Fibroblast of mammary gland (primary cell): ENCODE data around the gene SATB1.

Source experiments
- DNase-seq: peaks from one replicate; pipeline ENCODE4 v3.0.0-alpha.2; 2010; ENCODE audit warnings: low read depth
- H3K4me3 ChIP-seq: 2 replicates; pipeline ENCODE4 v1.5.1; 2011; ENCODE audit warnings: low read depth, mild to moderate bottlenecking, low read length, moderate library complexity; ENCODE audit not compliant: control insufficient read depth
- TF ChIP-seq, protein P1 (sequence below): conservative IDR thresholded peaks from 2 replicates; pipeline ENCODE4 v1.5.1; 2011; ENCODE audit warnings: low read depth, low read length, inconsistent platforms; ENCODE audit not compliant: control insufficient read depth, insufficient read depth

The SATB1 gene

GRCh38 chr3:18423401-18424212 lies 1.5 kb downstream of the SATB1 start:
- peak; percentile 59 for DNase-seq
- TF ChIP-seq, protein P1, sequence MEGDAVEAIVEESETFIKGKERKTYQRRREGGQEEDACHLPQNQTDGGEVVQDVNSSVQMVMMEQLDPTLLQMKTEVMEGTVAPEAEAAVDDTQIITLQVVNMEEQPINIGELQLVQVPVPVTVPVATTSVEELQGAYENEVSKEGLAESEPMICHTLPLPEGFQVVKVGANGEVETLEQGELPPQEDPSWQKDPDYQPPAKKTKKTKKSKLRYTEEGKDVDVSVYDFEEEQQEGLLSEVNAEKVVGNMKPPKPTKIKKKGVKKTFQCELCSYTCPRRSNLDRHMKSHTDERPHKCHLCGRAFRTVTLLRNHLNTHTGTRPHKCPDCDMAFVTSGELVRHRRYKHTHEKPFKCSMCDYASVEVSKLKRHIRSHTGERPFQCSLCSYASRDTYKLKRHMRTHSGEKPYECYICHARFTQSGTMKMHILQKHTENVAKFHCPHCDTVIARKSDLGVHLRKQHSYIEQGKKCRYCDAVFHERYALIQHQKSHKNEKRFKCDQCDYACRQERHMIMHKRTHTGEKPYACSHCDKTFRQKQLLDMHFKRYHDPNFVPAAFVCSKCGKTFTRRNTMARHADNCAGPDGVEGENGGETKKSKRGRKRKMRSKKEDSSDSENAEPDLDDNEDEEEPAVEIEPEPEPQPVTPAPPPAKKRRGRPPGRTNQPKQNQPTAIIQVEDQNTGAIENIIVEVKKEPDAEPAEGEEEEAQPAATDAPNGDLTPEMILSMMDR, result no peak
- H3K4me3 ChIP-seq, result peak overlapping the region; percentile 69

DNA sequence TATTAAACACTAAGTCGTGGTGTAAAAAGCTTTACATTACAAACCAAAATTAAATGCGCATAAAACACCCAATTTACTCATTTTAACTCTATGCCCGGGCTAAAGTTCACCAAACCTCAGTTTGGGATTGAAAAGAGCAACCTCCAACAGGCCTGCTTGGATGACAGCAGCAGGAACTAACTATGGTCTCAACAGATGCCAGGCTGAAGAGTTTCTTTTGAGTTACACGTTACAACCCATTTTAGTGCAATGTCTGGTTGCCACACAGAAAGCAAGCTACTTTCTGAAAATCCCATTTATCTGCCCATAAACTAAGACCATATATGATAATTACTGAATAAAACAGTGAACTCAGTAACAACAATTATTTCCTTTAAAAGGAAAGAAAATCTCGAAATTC lies 2.2 kb downstream of the SATB1 start:
- peak; percentile 2 for DNase-seq
- H3K4me3 ChIP-seq, result no peak overlapping the region
- TF ChIP-seq, protein P1, result no peak

DNA sequence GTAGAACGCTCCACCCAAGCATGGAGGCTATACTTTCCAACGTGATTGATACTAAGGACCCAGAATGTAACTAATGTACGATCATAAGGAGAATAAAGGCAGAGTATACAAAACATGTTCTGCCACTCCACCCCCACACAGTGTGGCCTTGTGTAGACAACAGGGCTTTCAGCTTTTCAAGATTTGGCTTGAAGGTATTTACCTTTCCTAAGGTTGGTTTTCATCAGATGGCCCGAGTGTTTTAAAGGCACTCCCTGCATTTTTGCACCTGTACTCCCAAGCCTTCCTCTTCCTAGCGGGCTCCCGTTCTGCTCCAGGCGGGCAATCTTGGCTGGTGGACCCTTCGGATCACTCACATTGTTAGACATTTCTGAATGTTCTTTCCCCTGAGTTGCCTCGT lies 4.6 kb downstream of the SATB1 start:
- no peak overlapping the region for H3K4me3 ChIP-seq
- TF ChIP-seq, protein P1, result no peak
- DNase-seq, result no peak

DNA sequence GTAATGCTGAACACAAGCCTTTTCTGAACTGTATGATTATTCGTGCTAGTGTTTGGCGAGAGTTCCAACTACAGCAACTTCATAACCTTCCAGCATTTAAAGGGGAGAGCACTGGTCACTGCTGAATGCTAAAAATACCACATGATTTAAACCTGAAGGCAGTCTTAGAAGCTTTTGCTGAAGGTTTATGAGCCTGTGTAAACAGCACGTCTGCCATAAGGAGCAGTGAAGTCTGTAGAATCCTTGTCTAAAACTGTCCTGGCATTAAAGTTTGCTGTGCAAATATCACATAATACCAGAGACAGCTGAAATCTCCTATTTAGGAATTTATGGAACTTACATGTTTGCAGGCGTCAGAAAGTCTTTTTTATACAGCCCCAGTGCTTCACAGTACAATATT lies 5.9 kb downstream of the SATB1 start:
- TF ChIP-seq, protein P1, result no peak
- DNase-seq, result no peak
- no peak overlapping the region for H3K4me3 ChIP-seq

GRCh38 chr3:18417904-18418572 lies 7.1 kb downstream of the SATB1 start:
- no peak overlapping the region for H3K4me3 ChIP-seq
- TF ChIP-seq, protein P1, result no peak
- DNase-seq, result no peak

DNA sequence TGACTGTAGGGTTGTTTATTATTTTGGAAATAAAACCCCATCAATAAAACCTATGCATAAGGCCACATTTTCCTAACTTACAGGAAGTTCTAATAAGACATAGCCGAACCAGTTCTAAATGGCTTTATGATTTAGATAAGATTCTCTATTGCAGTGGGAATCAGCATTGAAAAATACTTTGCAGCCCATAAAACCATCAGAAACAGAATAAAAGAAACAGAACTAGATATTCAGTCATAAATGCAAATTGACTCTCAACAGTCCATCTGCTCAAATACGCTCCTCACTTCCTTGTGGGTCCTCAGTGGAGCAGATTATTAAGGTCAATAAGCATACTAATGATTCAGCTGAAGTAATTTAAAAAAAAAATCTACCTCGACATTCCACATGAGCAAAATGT lies 8.8 kb downstream of the SATB1 start:
- TF ChIP-seq, protein P1, result no peak
- DNase-seq, result no peak
- no peak overlapping the region for H3K4me3 ChIP-seq

- no peak overlapping the region for H3K4me3 ChIP-seq
- no peak for DNase-seq
- TF ChIP-seq, protein P1, result no peak
These were observed 9.3 kb downstream of the SATB1 start for GRCh38 chr3:18415839-18416238.
